H9 (cell line): ENCODE results near the gene CD5L. TPM values are rescaled to one million over a fixed set of nuclear protein-coding genes. Genes with fewer than 3 reads are reported as not detected.

ENCODE experiments used
- DNase-seq: peaks from one replicate; pipeline ENCODE4 v3.0.0-alpha.2; 2017
- H2AFZ ChIP-seq: one replicate; pipeline ENCODE4 v1.6.1; 2013; ENCODE audit warnings: mild to moderate bottlenecking, low read length, control low read depth, moderate library complexity
- H2AK5ac ChIP-seq: 2 replicates; pipeline ENCODE4 v1.6.1; 2013; ENCODE audit warnings: low read length, control low read depth, mixed read lengths; ENCODE audit not compliant: insufficient read length
- H2BK120ac ChIP-seq: one replicate; pipeline ENCODE4 v1.6.1; 2013; ENCODE audit warnings: low read depth, mild to moderate bottlenecking, low read length, control low read depth, inconsistent platforms; ENCODE audit not compliant: poor library complexity, severe bottlenecking
- H2BK12ac ChIP-seq: 2 replicates; pipeline ENCODE4 v1.6.1; 2013; ENCODE audit warnings: low read length, control low read depth, mixed read lengths, low read depth; ENCODE audit not compliant: insufficient read length
- H2BK15ac ChIP-seq: 2 replicates; pipeline ENCODE4 v1.6.1; 2013; ENCODE audit warnings: low read depth, low read length, control low read depth
- H2BK20ac ChIP-seq: one replicate; pipeline ENCODE4 v1.6.1; 2013; ENCODE audit warnings: low read depth, mild to moderate bottlenecking, low read length, control low read depth, inconsistent platforms; ENCODE audit not compliant: poor library complexity, severe bottlenecking
- H2BK5ac ChIP-seq: 2 replicates; pipeline ENCODE4 v1.6.1; 2013; ENCODE audit warnings: low read length, control low read depth, mixed read lengths; ENCODE audit not compliant: insufficient read length
- H3K14ac ChIP-seq: 2 replicates; pipeline ENCODE4 v1.6.1; 2013; ENCODE audit warnings: low read length, control low read depth; ENCODE audit not compliant: insufficient read depth
- H3K18ac ChIP-seq: 2 replicates; pipeline ENCODE4 v1.6.1; 2013; ENCODE audit warnings: low read depth, mild to moderate bottlenecking, mixed read lengths, low read length, control low read depth; ENCODE audit not compliant: insufficient read length
- H3K23ac ChIP-seq: 2 replicates; pipeline ENCODE4 v1.6.1; 2013; ENCODE audit warnings: low read length, control low read depth, mixed read lengths, low read depth; ENCODE audit not compliant: insufficient read length
- H3K23me2 ChIP-seq: 2 replicates; pipeline ENCODE4 v1.6.1; 2013; ENCODE audit warnings: low read depth, mild to moderate bottlenecking, mixed read lengths, low read length, control low read depth; ENCODE audit not compliant: insufficient read length, poor library complexity, severe bottlenecking
- H3K27ac ChIP-seq: 2 replicates; pipeline ENCODE4 v1.5.1; 2013; ENCODE audit warnings: low read length, control low read depth, mixed read lengths, low read depth; ENCODE audit not compliant: insufficient read length
- H3K27me3 ChIP-seq: 2 replicates; pipeline ENCODE4 v1.6.1; 2013; ENCODE audit warnings: low read length, control low read depth, inconsistent platforms; ENCODE audit not compliant: insufficient read depth
- H3K4ac ChIP-seq: 2 replicates; pipeline ENCODE4 v1.6.1; 2013; ENCODE audit warnings: low read depth, mild to moderate bottlenecking, control low read depth, inconsistent platforms, low read length, moderate library complexity
- H3K4me1 ChIP-seq: 2 replicates; pipeline ENCODE4 v1.6.1; 2013; ENCODE audit warnings: low read length, control low read depth, inconsistent platforms; ENCODE audit not compliant: insufficient read depth
- H3K4me2 ChIP-seq: 2 replicates; pipeline ENCODE4 v1.6.1; 2013; ENCODE audit warnings: low read length, control low read depth, mixed read lengths; ENCODE audit not compliant: insufficient read length, insufficient read depth
- H3K56ac ChIP-seq: 2 replicates; pipeline ENCODE4 v1.6.1; 2013; ENCODE audit warnings: low read depth, mild to moderate bottlenecking, mixed read lengths, low read length, control low read depth; ENCODE audit not compliant: insufficient read length
- H3K79me1 ChIP-seq: 2 replicates; pipeline ENCODE4 v1.6.1; 2013; ENCODE audit warnings: low read depth, mild to moderate bottlenecking, moderate library complexity, low read length, control low read depth, inconsistent platforms; ENCODE audit not compliant: insufficient read depth, poor library complexity, severe bottlenecking
- H3K79me2 ChIP-seq: 2 replicates; pipeline ENCODE4 v1.6.1; 2013; ENCODE audit warnings: low read length, control low read depth, inconsistent platforms; ENCODE audit not compliant: insufficient read depth
- H3K9ac ChIP-seq: 2 replicates; pipeline ENCODE4 v1.6.1; 2013; ENCODE audit warnings: low read length, control low read depth, mixed read lengths; ENCODE audit not compliant: insufficient read length; ENCODE audit errors: extremely low read depth
- H3K9me3 ChIP-seq: one replicate; pipeline ENCODE4 v1.6.1; 2013; ENCODE audit warnings: low read depth, low read length, inconsistent platforms; ENCODE audit not compliant: control insufficient read depth
- H3T11ph ChIP-seq: one replicate; pipeline ENCODE4 v1.6.1; 2013; ENCODE audit warnings: mild to moderate bottlenecking, low read length, control low read depth, inconsistent platforms
- H4K20me1 ChIP-seq: one replicate; pipeline ENCODE4 v1.6.1; 2013; ENCODE audit not compliant: control insufficient read depth, insufficient read length, insufficient read depth
- H4K5ac ChIP-seq: 2 replicates; pipeline ENCODE4 v1.6.1; 2013; ENCODE audit warnings: low read depth, mild to moderate bottlenecking, mixed read lengths, low read length, control low read depth; ENCODE audit not compliant: insufficient read length
- H4K8ac ChIP-seq: replicated peaks from 2 replicates; pipeline ENCODE4 v1.6.1; 2013; ENCODE audit warnings: low read length, control low read depth, mixed read lengths, low read depth; ENCODE audit not compliant: insufficient read length
- H4K91ac ChIP-seq: 2 replicates; pipeline ENCODE4 v1.6.1; 2013; ENCODE audit warnings: low read depth, mild to moderate bottlenecking, moderate library complexity, mixed read lengths, low read length, control low read depth; ENCODE audit not compliant: insufficient read length
- H3K27ac Mint-ChIP-seq, 3 experiments: 2 replicates in 2 of 3; 3 replicates in 1 of 3; pipeline ENCODE4 v1.8.0; 2020 to 2021; ENCODE audit warnings: mixed read lengths in 3 of 3, mild to moderate bottlenecking in 1 of 3, moderate library complexity in 1 of 3
- H3K27me3 Mint-ChIP-seq: 2 replicates; pipeline ENCODE4 v1.8.0; 2021; ENCODE audit warnings: low read depth, mild to moderate bottlenecking, moderate library complexity, mixed read lengths
- H3K36me3 Mint-ChIP-seq, 3 experiments: 2 replicates in 2 of 3; 3 replicates in 1 of 3; pipeline ENCODE4 v1.8.0; 2020 to 2021; ENCODE audit warnings: low read depth in 3 of 3, mixed read lengths in 3 of 3; ENCODE audit not compliant: insufficient read depth in 1 of 3
- H3K4me1 Mint-ChIP-seq, 2 experiments: 2 replicates each; pipeline ENCODE4 v1.8.0; 2020; ENCODE audit warnings: mixed read lengths in 2 of 2
- H3K4me3 Mint-ChIP-seq, 2 experiments: 2 replicates in 1 of 2; 3 replicates in 1 of 2; pipeline ENCODE4 v1.8.0; 2020 to 2021; ENCODE audit warnings: mild to moderate bottlenecking in 2 of 2, mixed read lengths in 2 of 2, moderate library complexity in 1 of 2
- H3K9me3 Mint-ChIP-seq, 2 experiments: 2 replicates in 1 of 2; 3 replicates in 1 of 2; pipeline ENCODE4 v1.8.0; 2020; ENCODE audit warnings: mild to moderate bottlenecking in 2 of 2, mixed read lengths in 2 of 2, moderate library complexity in 1 of 2
- WGBS: extraction: QIAGEN DNeasy Blood & Tissue Kit; methylation state at CpG from one replicate; pipeline ENCODE4 v1.1.7; 2013; ENCODE audit warnings: missing lambda C conversion rate, low lambda C conversion rate, mixed read lengths; ENCODE audit not compliant: insufficient read length; ENCODE audit errors: extremely low coverage; 5-methylcytosine and 5-hydroxymethylcytosine counted together
- total RNA-seq: library from RNA; stranded (reverse); gene quantifications from 2 replicates; pipeline ENCODE4 v1.2.1, GENCODE V29; 2021
- TF ChIP-seq, protein P1 (sequence below): fragments of 200-600 bp; sonication (generic); conservative IDR thresholded peaks from 3 replicates; pipeline ENCODE4 v1.8.0; 2021; ENCODE audit warnings: antibody characterized with exemption, mild to moderate bottlenecking

Gene CD5L
- total RNA-seq, 1 experiment from 2014 or later: not detected

DNA sequence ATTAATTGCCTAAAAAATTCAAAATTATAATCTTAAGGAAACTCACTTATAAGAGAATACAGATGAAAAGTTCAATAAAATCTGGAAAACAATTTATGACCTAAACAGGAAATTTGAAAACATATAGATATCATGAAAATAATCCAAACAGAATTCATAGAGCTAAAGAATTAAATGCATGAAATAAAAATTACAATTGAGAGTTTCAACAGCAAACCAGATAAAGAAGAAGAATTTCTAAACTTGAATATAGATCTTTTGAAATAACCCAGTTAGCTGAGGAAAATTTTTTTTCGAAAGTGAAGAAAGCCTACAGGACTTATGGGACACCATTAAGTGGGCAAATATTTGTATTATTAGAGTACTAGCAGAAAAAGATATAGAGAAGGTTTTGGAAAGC is 28.3 kb downstream of the CD5L start:
- Histone ChIP-seq H4K20me1 (no peaks in the 10 kb centered on the region), H3K27ac (no peak overlapping the region), H3K4me1 (no peaks in the 10 kb centered on the region), H3K79me2 (no peaks in the 10 kb centered on the region), H4K5ac (no peak overlapping the region), H2BK12ac (no peak overlapping the region), H3T11ph (no peak overlapping the region), H3K27me3 (no peaks in the 10 kb centered on the region), H3K4me2 (no peak overlapping the region), H3K14ac (no peak overlapping the region), H3K79me1 (no peaks in the 10 kb centered on the region), H2BK20ac (no peak overlapping the region), H2AK5ac (no peak overlapping the region), H2BK15ac (no peak overlapping the region), H4K8ac (no peak overlapping the region), H3K9me3 (no peaks in the 10 kb centered on the region), H3K56ac (no peak overlapping the region), H2BK120ac (no peak overlapping the region), H2BK5ac (no peak overlapping the region), H3K4ac (no peak overlapping the region), H3K23me2 (no peaks in the 10 kb centered on the region), H2AFZ (no peak overlapping the region), H4K91ac (no peak overlapping the region), H3K18ac (no peak overlapping the region), H3K23ac (no peak overlapping the region), H3K9ac (no peak overlapping the region)
- Mint-ChIP-seq H3K4me3 (no peak overlapping the region), H3K4me1 (no peaks in the 10 kb centered on the region), H3K27me3 (peaks cover 8% of the 10 kb centered on the region), H3K9me3 (peaks cover 0 to 1% of the 10 kb centered on the region in 2 experiments; a peak in 4 of 5 replicates), H3K27ac (no peak overlapping the region), H3K36me3 (no peaks in the 10 kb centered on the region)
- TF ChIP-seq, protein P1, sequence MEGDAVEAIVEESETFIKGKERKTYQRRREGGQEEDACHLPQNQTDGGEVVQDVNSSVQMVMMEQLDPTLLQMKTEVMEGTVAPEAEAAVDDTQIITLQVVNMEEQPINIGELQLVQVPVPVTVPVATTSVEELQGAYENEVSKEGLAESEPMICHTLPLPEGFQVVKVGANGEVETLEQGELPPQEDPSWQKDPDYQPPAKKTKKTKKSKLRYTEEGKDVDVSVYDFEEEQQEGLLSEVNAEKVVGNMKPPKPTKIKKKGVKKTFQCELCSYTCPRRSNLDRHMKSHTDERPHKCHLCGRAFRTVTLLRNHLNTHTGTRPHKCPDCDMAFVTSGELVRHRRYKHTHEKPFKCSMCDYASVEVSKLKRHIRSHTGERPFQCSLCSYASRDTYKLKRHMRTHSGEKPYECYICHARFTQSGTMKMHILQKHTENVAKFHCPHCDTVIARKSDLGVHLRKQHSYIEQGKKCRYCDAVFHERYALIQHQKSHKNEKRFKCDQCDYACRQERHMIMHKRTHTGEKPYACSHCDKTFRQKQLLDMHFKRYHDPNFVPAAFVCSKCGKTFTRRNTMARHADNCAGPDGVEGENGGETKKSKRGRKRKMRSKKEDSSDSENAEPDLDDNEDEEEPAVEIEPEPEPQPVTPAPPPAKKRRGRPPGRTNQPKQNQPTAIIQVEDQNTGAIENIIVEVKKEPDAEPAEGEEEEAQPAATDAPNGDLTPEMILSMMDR: no peak
- no CpG with 5 or more reads among the region's 1 CpG for WGBS
- DNase-seq: no peak
